B cell (primary cell): ENCODE data around the gene NAA35. TPM values are rescaled to one million over a fixed set of nuclear protein-coding genes. Genes with fewer than 3 reads are reported as not detected.

ENCODE experiments used
- ATAC-seq: fragments of 200-7000 bp; cut with Tn5 transposase; one replicate; pipeline ENCODE4 v1.10.0; 2021; ENCODE audit warnings: low read depth, mild to moderate bottlenecking, moderate number of reproducible peaks, moderate library complexity
- CTCF ChIA-PET: fragments of 350-600 bp; sonication (Branson Sonifier 250); formaldehyde crosslinking; loops from one replicate; lab custom pipeline; 2021; ENCODE audit warnings: antibody characterized with exemption, inconsistent platforms; lab: Charles Lee
- POLR2A ChIA-PET: fragments of 350-600 bp; sonication (Branson Sonifier 250); formaldehyde crosslinking; loops from one replicate; lab custom pipeline; 2021; ENCODE audit warnings: antibody characterized with exemption; lab: Charles Lee
- DNase-seq: peaks from one replicate; pipeline ENCODE4 v3.0.0; 2013
- H2AFZ ChIP-seq: 2 replicates; pipeline ENCODE4 v1.6.1; 2012; ENCODE audit warnings: mild to moderate bottlenecking, low read depth, low read length; ENCODE audit not compliant: insufficient read depth, poor library complexity, severe bottlenecking
- H3K27ac ChIP-seq, 2 donors: 1 replicate in 1 of 2; 2 replicates in 1 of 2; pipeline ENCODE4 v1.5.1; 2012 to 2013; ENCODE audit warnings: low read length in 2 of 2, mild to moderate bottlenecking in 2 of 2, moderate library complexity in 1 of 2
- H3K27me3 ChIP-seq, 4 experiments: fragments of 200-600 bp in 1 of 4; sonication (generic) in 1 of 4; replicated peaks in 1 of 4; 1 replicate in 2 of 4; 2 replicates in 2 of 4; pipeline versions ENCODE4 v1.6.1 to v1.7.0; 2013 to 2016; ENCODE audit warnings: low read length in 3 of 4, mild to moderate bottlenecking in 2 of 4, mixed read lengths in 1 of 4, moderate library complexity in 1 of 4; ENCODE audit not compliant: insufficient read depth in 4 of 4, control insufficient read depth in 3 of 4; ENCODE audit errors: control extremely low read depth in 1 of 4
- H3K36me3 ChIP-seq, 2 experiments: replicated peaks in 1 of 2; 1 replicate in 1 of 2; 2 replicates in 1 of 2; pipeline versions ENCODE4 v1.6.1 to v1.7.1; 2013; ENCODE audit warnings: low read length in 1 of 2; ENCODE audit not compliant: insufficient read depth in 2 of 2, control insufficient read depth in 1 of 2; ENCODE audit errors: control extremely low read depth in 1 of 2, extremely low read depth in 1 of 2
- H3K4me1 ChIP-seq, 2 donors: fragments of 200-600 bp in 1 of 2; sonication (generic) in 1 of 2; 1 replicate in 1 of 2; 2 replicates in 1 of 2; pipeline versions ENCODE4 v1.5.1 to v1.6.1; 2013 to 2017; ENCODE audit warnings: low read length in 2 of 2; ENCODE audit not compliant: control insufficient read depth in 2 of 2, insufficient read depth in 2 of 2
- H3K4me2 ChIP-seq: replicated peaks from 2 replicates; pipeline ENCODE3; 2012; ENCODE audit warnings: mild to moderate bottlenecking, low read depth, low read length; ENCODE audit not compliant: poor library complexity, severe bottlenecking
- H3K4me3 ChIP-seq, 5 experiments: fragments of 200-600 bp in 1 of 5; sonication (generic) in 1 of 5; 1 replicate in 3 of 5; 2 replicates in 2 of 5; pipeline versions ENCODE4 v1.5.1 to v1.7.0; 2011 to 2016; ENCODE audit warnings: low read length in 4 of 5, mild to moderate bottlenecking in 4 of 5, low read depth in 2 of 5, control low read depth in 1 of 5, moderate library complexity in 1 of 5; ENCODE audit not compliant: insufficient read depth in 1 of 5; ENCODE audit errors: control extremely low read depth in 1 of 5, extremely low read depth in 1 of 5
- H3K79me2 ChIP-seq: fragments of 200-600 bp; sonication (generic); one replicate; pipeline ENCODE4 v1.6.0; 2016; ENCODE audit warnings: low read length; ENCODE audit not compliant: control insufficient read depth, insufficient read depth
- H3K9ac ChIP-seq: fragments of 200-600 bp; sonication (generic); 2 replicates; pipeline ENCODE4 v1.6.1; 2017; ENCODE audit warnings: mild to moderate bottlenecking, low read length, moderate library complexity
- H3K9me3 ChIP-seq, 3 donors: one replicate each; pipeline versions ENCODE4 v1.6.1 to v1.7.1; 2013; ENCODE audit warnings: low read length in 2 of 3; ENCODE audit not compliant: control insufficient read depth in 2 of 3, insufficient read depth in 1 of 3; ENCODE audit errors: control extremely low read depth in 1 of 3
- H4K20me1 ChIP-seq: 2 replicates; pipeline ENCODE4 v1.6.0; 2012; ENCODE audit warnings: mild to moderate bottlenecking, low read length; ENCODE audit not compliant: insufficient read depth, control insufficient read depth, poor library complexity, severe bottlenecking
- H3K27ac Mint-ChIP-seq: one replicate; pipeline ENCODE4 v1.8.0; 2021; ENCODE audit warnings: mixed read lengths
- H3K27me3 Mint-ChIP-seq: one replicate; pipeline ENCODE4 v1.8.0; 2021; ENCODE audit warnings: mixed read lengths
- H3K4me1 Mint-ChIP-seq: one replicate; pipeline ENCODE4 v1.8.0; 2021; ENCODE audit warnings: mixed read lengths
- H3K4me3 Mint-ChIP-seq: one replicate; pipeline ENCODE4 v1.8.0; 2021; ENCODE audit warnings: mixed read lengths
- H3K9me3 Mint-ChIP-seq: one replicate; pipeline ENCODE4 v1.8.0; 2022; ENCODE audit warnings: mixed read lengths; ENCODE audit not compliant: insufficient read depth
- CTCF ChIP-seq: fragments of 200-600 bp; IDR thresholded peaks from one replicate; pipeline ENCODE4 v1.8.0; 2022; ENCODE audit warnings: antibody characterized with exemption, mild to moderate bottlenecking
- EZH2 ChIP-seq: IDR thresholded peaks from 2 replicates; pipeline ENCODE4 v1.6.1; 2012; ENCODE audit warnings: borderline replicate concordance, low read depth, mild to moderate bottlenecking, moderate library complexity, low read length; ENCODE audit not compliant: insufficient read depth, poor library complexity, severe bottlenecking
- WGBS: methylation state at CpG from one replicate; pipeline ENCODE4 v1.1.5; 2013; ENCODE audit warnings: missing lambda C conversion rate; ENCODE audit not compliant: insufficient coverage; 5-methylcytosine and 5-hydroxymethylcytosine counted together
- intact Hi-C: fragments of 100-400 bp; cut with micrococcal nuclease; formaldehyde crosslinking; loops from one replicate; pipeline ENCODE4 v1.10.0; 2022
- polyA plus RNA-seq: library from polyadenylated mRNA; depleted of rRNA; stranded (reverse); fragments of >200 nt; gene quantifications from 2 replicates; pipeline ENCODE4 v1.2.3, GENCODE V29; 2012
- total RNA-seq, 2 donors: library from RNA; stranded (reverse); fragments of 120-200 nt in 1 of 2; gene quantifications; 1 replicate in 1 of 2; 2 replicates in 1 of 2; pipeline versions ENCODE4 v1.2.3 to v1.2.4, GENCODE V29; 2013 to 2022

Gene NAA35
- total and polyA plus RNA-seq, 2 donors (not counting 1 experiment from before 2014, with no cell fraction given) = 4.5 to 26.2 TPM

DNA sequence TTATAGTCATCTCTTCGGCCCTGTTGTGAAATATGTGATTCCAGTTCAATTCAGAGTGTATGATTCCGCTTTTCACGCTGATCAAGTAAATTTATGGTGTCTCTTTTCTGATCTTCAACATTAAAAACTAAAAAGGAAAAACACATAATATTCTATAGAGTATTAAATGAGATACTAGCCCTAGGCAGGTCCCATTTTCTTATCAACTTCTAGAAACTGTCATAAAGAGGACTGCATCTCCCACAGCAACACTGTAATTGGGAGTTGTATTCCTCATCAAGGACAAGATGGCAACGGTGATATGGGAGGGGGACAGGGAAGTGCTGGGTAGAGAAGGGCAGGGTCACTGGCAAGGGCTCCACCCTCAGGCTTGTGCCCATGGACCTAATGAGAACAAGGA, 86.8 kb downstream of the NAA35 start:
- H3K4me3 ChIP-seq = no peak overlapping the region
- no peaks in the 10 kb centered on the region for H3K79me2 ChIP-seq
- TF ChIP-seq EZH2 = no peak
- no peak for TF ChIP-seq CTCF
- ChIA-PET CTCF (no interaction called here), POLR2A (no interaction called here)
- no peaks in the 10 kb centered on the region for H4K20me1 ChIP-seq
- ATAC-seq = no peak
- peaks cover 0 to 13% (median 0%) of the 10 kb centered on the region in 3 donors for H3K9me3 ChIP-seq
- no peak overlapping the region for H3K27ac ChIP-seq
- H3K27me3 ChIP-seq = no peaks in the 10 kb centered on the region
- H3K27ac Mint-ChIP-seq = no peak overlapping the region
- peaks cover 0 to 3% of the 10 kb centered on the region in 2 experiments for H3K36me3 ChIP-seq
- intact Hi-C loops = no loop called here
- no peak overlapping the region for H3K9ac ChIP-seq
- H3K4me1 ChIP-seq = no peaks in the 10 kb centered on the region
- peaks cover 4% of the 10 kb centered on the region for H3K9me3 Mint-ChIP-seq
- H3K4me1 Mint-ChIP-seq = no peaks in the 10 kb centered on the region
- 100% methylated on average over 2 of the region's 4 CpGs for WGBS
- no peak for DNase-seq
- H3K4me2 ChIP-seq = no peak overlapping the region
- no peak overlapping the region for H3K4me3 Mint-ChIP-seq
- H2AFZ ChIP-seq = no peak overlapping the region
- no peaks in the 10 kb centered on the region for H3K27me3 Mint-ChIP-seq

DNA sequence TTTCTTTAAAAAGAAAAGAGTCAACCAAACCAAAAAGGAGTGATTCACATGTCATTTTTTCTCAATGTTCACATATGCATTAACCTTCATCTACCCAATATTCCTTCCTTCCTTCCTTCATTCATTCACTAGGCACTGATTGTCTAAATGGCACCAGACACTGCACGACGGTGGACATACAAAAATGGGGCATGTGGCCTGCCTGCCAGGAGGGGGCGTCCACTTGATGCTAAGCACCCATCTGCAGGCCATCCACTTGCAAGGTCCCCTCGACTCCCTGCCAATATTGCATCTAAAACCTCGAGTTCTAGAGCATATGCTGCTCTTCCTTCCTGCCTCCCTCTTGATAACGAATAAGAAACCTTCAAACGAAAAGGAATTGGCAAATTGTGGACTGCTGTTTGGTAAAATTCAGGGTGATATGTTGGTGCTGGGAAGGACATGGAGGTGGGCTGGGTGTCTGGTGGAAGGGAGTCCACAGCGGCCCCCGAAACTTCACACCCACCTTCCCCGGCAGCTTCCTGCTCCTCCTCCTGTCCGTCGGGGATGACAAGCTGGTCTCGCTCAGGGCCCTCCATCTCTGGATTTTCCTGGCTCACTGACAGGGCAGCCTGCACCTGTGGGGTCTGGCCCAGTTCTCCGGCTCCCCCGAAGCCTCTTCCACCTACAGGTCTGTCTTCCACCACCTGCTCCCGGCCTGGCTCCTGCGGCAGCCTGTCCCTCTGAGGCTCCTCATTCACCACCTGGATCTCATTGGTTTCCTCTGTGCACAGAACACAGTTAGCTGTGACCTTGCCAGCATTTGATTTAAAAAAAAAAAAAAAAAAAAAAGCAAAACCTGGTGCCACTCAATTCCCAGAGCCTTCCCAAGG, 94.2 kb downstream of the NAA35 start:
- Histone ChIP-seq H3K27ac (no peak overlapping the region), H3K9me3 (no peaks in the 10 kb centered on the region), H3K27me3 (no peaks in the 10 kb centered on the region), H3K9ac (no peak overlapping the region), H3K79me2 (no peaks in the 10 kb centered on the region), H3K4me1 (no peaks in the 10 kb centered on the region), H2AFZ (no peak overlapping the region), H4K20me1 (no peaks in the 10 kb centered on the region), H3K4me3 (no peak overlapping the region), H3K36me3 (no peaks in the 10 kb centered on the region), H3K4me2 (no peak overlapping the region)
- H3K27ac Mint-ChIP-seq = no peak overlapping the region
- no peaks in the 10 kb centered on the region for H3K27me3 Mint-ChIP-seq
- no peak for ATAC-seq
- 83% methylated on average over 10 of the region's 17 CpGs for WGBS
- H3K4me3 Mint-ChIP-seq = no peak overlapping the region
- POLR2A ChIA-PET = no interaction called here
- H3K9me3 Mint-ChIP-seq = no peaks in the 10 kb centered on the region
- no peak for DNase-seq
- CTCF ChIA-PET = no interaction called here
- intact Hi-C loops = no loop called here
- H3K4me1 Mint-ChIP-seq = no peaks in the 10 kb centered on the region
- TF ChIP-seq EZH2 = no peak
- no peak for TF ChIP-seq CTCF
